DMS 273 (cell line): ENCODE results near the gene XKRX.

Experiments used
- DNase-seq: peaks from one replicate; lab custom pipeline; 2025; ENCODE audit not compliant: unreplicated experiment; lab: John Stamatoyannopoulos, UW

The XKRX gene

DNA sequence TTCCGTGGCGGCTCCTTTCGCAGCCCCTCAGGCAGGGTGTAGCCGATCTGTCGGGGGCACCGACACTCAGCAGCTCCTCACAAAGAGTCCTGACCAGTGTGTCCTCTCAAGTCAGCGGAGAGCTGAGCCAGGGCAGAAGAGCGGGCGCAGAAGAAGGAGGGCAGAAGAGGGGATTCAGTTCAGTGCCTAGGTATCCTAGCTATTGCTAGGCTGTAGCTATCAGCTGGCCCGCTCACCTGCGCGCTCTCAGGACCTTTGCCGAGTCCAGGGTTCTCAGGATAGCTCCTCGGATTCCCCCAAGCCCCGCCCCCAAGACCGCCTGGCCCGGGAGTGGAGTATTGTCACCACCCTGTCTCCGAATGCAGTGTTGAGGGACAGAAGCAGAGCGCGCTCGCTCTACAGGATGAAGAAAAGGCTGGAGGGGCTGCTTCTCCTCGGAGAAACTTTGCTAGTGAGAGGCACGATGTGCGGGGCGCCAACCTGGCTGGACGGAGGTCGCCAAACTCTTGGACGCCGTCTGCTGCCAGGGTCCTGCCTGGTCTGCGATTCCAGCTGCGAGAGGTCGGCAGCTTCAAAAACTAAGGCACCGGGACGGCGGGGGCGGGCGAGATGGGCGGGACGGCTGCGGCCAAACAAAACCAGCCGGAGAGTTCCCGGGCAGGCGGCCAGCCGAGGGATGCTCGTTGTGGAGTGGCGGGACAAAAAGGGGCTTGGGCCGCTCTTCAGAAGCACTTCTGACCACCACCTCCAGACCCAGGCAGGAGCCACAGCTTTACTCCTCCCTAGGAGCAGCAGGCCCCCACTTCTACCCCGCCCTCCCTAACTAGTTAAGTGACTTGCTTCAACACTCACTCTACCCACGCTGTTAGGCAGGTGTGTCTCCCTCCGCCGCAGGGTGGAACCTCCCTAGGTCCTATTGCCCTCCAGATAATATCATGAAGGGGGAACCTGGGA, at the start of gene XKRX:
XKRX (minus strand) TSS at position 258 of the 954 bp plus-strand sequence. CDS start 613 bp downstream, outside the sequence.
- peak; percentile 73 for DNase-seq

DNA sequence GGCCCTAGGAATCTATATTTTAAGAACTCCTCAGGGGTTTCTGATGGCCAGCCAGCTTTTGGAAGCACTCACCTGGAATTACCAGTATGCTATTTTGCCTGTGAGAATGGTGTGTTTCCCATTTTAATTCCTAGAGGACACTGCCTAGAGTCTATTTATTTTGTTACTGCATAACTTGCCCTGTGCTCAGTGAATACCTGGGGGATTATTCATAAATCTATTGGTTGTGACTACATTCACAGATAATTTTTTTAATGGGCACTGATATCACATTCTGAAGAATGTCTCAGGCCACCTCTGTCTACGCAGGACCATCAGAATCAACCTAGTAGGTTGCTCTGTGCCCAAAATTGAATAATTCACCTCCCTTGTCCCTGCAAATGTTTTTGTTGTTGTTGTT, 47.5 kb upstream of the XKRX start:
- DNase-seq, result no peak

DNA sequence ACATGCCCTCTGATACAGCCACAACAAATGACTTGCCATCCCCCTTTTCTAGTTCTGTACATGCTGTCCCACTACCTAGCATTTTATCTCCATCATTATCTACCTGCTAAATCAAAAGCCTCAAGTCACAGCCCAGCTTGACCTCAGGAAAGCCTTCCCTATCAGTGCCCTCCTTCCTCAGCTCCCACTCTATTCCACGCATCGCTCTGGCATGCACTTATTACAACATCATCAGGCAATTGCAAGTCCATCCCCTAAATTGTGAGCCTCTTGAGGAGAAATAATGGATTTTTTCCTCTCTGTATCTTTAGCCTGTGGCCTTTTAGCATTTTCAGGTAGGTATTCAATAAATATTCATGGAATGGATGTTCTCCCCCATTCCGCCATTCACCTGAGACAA, 46.5 kb upstream of the XKRX start:
- no peak for DNase-seq

DNA sequence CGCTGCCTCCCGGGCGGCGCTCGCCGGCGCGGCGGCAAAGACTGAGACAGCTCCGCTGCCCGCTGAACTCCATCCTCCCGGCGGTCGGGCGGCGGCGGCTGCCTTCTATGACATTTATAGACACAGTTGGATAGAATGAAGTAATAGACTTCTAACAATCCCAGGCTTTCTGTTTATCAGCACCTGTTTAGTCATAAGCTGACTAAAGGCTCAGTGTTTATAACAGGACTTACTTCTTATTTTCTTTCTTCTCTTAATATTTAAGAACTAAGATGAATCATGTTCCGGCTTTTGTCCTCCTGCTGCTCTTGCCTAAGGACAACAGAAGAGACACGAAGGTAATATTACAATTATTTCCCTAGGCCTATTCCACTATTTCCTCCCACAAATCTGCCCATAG, 44.7 kb upstream of the XKRX start:
- DNase-seq, result no peak

DNA sequence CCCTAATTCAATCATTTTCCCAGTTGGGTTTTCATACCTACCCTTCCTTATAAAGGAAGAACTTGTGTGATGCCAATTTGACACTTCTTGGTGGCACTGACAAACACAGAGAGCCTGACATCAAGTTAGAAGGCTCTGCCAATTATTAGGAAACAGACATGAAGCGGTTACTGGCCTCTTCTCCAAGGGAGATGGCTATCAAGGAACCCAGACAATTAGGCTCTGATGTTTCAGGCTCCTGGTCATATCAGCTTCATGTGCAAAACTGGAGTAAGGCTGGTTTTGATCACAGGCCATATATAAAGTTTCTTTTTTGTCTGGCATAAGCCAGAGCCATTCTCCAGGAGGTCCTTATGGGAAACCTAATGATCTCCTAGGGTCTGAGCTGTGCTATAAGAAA, 41.2 kb upstream of the XKRX start:
- DNase-seq, result no peak

DNA sequence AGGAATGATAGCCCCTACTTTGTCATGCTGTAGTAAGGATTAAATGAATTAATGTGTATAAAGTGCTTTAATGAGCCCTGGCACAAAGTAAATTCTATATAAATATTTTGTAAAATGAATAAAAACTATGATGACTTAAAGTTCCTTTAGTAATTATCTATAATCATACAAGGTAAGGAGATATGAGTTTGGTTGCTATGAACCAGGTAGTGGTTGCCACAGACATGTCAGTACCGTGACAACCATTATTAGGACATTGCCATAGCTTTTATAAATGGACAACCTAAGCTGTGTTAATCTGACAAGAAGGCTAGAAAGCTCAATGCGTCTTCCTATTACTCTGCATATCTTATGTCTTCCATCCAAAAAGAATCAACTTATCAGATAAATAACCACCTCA, 40.7 kb upstream of the XKRX start, which contains the start of gene ARL13A:
ARL13A (plus strand) TSS at position 301 of the 400 bp plus-strand sequence. CDS start 3,982 bp downstream, outside the sequence.
- DNase-seq, result no peak

DNA sequence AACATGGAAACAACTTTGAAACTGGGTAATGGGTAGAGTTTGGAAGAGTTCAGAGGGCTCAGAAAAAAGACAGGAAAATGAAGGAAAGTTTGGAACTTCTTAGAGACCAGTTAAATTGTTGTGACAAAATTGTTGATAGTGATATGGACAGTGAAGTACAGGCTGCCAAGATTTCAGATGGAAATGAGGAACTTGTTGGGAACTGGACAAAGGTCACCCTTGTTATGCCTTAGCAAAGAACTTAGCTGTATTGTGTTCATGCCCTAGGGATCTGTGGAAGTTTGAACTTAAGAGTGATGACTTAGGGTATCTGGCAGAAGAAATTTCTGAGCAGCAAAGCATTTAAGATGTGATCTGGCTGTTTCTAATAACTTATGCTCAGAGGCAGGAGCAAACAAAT, 35.6 kb upstream of the XKRX start:
- no peak for DNase-seq

DNA sequence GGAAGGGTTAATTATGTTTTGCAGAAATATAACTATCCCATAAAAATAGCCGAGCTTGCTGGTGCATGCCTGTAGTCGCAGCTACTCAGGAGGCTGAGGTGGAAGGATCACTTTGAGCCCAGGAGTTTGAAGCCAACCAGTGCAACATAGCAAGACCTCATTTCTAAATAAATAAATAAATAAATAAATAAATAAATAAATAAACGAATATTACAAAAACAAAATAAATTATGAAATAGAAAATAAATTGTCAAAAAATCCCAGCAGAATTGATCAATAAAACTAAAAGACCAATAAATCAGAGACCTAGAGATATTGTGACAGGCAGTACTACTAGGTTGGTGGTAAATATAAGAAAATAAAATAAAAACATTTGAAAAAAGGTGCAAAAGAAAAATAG, 34.1 kb upstream of the XKRX start:
- DNase-seq, result no peak

DNA sequence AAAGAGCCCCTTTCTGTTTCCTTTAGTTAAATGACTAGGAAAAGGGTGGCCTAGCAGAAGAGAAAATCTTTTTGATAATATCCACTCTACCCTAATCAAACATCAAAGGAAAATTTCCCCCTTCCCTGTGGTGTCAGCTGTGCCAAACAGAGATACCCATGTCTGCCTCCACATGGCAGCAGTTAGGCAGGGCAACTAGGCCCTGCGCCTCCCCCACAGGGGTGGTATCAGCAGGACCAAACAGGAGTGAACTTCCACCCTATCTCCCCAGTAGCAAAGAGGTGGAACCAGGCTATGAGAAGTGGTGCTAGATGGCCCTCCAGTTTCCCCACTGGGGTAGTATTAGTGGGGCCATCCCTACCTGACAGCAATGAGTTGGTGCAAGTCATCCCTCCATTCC, 19.8 kb upstream of the XKRX start:
- peak; percentile 9 for DNase-seq

DNA sequence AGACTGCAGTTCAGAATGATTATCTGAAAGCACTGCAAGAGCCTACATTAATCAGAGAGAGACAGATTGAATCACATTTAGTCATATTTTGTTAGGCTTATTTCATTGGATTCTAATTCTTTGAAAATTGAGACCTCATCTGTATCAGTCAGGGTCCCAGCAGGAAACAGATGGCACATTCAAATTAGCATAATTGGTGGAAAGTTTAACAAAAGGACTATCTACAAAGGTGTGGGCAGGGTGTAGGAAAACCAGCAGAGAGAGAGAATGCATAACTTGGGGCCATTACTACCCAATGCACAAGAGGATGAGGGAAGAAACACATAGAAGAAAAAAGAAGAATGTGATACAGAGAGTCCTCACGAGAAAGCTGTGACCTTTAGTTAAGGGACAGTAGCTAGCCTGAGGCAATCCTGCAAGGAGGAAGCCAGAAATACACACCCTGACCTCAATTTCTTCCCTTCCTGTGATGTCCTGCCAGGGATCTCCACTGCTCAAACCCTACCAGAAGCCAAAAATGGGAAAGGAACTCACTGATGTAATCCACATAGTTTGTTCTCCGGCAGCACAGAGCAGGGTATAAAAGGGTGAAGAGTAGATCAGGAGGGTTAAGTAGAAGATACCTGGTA, 17.7 kb upstream of the XKRX start:
- peak; percentile 55 for DNase-seq

DNA sequence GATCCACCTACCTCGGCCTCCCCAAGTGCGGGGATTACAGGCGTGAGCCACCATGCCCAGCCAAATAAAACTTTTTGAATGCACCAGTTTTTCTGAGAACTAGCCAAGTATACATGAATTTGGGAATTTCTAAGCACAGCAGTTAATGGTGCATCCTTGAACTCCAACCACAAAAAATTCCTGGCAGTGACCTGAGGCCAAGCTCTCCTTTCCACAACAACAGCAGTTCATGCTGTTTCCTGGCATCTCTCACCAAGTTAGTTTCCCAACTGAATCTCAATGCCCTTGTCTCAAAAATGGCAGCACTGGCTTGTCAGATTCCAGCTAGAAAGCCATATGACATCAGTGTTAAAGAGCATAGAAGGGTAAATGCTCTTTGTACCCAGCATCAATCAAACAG, 15.9 kb upstream of the XKRX start:
- no peak for DNase-seq

DNA sequence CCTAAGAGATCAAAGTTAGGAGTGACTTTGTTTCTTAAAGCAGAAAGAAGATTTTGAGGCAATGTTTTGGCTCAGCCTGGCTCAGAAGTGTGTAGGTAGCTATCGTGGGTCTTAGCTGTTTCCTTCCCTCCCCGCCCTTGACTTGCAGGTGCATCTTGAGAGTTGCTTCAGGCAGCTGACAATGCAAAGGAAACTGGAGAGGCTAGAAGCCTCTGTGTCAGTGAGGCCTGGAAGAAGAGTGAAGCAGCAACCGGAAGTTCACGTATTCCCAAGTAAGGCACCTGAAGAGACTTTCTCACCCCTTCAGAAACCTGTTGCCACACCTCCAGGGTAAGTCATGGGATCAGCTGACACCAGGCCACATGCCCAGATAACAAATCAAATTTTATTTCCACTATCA, 10.6 kb upstream of the XKRX start:
- no peak for DNase-seq

DNA sequence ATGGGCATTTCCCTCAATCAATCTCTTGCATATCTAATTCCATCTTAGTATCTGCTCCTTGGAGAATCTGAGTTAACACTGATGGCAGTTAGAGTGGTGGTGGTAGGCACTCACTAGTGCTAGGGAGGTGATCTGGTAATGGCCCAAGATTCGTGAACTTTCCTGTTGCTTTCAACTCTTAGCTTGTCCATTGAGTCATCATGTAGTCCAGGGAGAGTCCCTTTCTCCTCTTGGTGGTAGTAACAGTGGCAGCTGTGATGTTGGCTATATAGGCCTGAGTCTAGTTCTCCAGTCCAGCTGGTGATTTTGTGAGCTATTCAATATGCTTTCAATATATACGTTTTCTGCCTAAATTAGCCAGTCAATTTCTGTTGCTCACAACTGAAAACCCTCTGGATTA, 7.0 kb upstream of the XKRX start:
- DNase-seq, result no peak

DNA sequence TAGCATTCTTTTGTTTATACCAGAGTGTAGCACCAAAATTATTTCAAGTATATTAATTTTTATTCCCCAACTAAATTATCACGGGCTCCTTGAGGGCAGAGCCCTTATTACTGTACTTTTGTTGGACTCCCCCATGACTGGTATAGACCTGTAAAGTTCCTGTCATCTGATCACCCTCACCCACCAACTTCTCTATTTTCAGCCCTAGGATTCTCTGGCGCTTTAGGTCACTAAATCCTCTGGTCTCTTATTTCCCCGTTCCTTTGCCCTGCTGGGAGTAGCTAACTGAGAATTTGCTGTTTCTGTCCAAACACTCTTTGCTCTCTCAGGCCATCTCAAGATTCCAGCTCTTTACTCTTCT, 3.2 kb upstream of the XKRX start:
- DNase-seq, result no peak

DNA sequence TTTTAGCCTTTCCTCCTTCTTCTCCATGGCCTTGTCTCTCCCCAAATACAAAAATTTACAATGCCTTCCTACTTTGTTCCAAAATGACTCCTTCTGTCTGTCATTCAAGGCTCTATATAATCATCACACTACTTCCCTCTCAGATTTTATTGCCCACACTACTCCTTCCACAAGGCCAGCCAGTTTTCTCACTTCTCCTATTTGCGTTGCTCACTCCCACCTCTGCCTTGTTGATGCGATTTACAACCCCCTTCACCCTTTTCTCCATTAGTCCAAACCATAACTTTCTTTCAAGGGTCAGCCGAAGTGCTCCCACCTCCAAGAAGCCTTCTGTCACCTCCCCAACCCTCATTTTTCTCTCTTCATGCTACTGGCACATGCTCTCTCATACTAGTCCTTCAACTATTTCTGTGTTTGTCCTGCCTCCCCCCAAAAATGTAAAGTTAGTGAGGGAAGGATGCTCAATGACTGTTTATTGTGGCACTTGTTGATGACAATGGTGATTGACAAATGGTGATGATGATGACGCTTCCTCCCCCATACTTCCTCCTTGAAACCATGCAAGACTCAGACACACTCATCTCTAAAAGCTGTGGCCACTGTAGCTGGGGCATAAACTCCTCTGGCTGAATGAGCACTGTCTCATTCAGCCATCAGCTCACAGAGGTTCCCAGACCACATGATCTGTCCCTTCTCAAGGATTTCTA, 2.7 kb upstream of the XKRX start:
- DNase-seq, result no peak

DNA sequence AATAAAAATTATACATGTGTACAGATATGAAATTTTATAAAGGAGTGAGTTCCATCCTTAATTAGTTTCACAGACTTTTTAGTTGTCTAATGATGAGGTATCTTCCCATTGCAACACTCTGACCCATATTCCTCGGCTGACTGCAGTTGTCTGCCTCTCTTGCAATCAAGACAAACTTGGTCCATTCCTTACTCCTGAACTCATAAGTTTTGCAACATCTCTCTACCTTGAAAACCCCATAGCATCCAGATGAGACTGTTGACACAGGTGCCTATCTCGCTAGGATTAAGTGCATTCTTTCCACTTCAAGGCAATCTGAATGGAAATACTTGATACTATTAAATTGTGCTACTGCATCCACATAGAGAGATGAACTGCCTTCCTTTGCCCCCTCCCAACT, 2.3 kb downstream of the XKRX start:
- no peak for DNase-seq

DNA sequence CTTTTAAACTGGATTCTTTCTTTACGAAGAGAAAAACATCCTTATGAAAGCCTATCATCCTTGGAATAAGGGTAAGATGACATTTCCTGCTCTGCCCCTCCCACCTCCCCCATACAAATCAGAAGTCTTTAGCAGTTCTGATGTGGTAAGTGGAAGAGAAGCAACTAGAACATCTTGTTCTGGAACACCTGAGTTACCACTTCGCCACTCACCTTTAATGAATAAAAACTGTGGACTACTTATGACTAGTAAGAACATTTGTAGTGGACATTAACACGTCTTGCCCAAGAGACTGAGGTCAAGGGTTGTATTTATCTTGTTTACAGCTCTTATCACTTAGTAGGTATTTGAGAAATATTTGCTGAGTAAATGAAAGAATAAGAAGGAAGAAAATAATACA, 4.3 kb downstream of the XKRX start:
- no peak for DNase-seq

DNA sequence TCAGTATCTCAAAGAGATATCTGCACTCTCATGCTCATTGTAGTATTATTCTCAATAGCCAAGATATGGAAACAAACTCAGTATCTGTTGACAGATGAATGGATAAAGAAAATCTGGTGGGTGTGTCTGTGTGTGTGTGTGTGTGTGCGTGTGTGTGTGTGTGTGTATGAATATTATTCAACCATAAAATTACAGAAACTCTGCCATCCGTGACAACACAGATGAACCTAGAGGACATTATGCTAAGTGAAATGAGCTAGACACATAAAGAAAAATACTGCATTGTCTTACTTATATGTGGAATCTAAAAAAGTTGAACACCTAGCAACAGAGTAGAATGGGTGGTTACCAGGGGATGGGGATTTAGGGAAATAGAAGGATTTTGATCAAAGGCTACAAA, 13.2 kb downstream of the XKRX start:
- DNase-seq, result no peak

DNA sequence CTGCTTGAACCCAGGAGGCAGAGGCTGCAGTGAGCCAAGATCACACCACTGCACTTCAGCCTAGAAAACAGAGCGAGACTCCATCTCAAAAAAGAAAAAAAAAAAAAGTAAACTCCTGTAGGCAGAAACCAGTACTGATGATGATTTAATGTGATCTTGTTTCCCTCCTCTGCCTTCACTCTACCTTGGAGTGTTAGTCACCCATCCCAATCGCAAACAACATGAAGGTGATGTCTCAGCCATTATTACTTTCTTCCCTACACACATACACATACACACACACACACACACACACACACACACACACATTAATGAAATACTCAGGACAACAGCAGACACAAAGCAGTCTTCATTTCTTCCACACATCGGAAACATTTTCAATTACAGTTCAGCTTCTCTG, 15.6 kb downstream of the XKRX start:
- DNase-seq, result no peak

DNA sequence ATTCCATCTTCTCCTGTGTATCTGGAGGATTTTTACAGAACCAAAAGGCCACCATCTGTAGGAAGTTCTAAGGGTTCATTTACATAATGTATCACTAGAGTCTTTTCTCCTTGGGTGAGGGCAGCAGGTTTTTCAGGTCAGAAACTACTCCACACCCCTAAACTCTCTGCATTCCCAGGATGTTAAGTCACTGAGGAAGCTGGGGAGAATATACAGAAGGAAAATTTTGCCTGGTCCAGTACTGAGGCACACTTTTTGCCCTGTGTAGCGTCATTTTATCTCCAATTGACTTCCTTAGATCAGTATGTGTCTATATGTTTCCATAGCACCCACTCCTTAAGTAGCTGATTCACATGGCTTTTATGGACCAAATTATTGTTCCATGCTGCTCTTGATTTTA, 17.0 kb downstream of the XKRX start:
- no peak for DNase-seq

DNA sequence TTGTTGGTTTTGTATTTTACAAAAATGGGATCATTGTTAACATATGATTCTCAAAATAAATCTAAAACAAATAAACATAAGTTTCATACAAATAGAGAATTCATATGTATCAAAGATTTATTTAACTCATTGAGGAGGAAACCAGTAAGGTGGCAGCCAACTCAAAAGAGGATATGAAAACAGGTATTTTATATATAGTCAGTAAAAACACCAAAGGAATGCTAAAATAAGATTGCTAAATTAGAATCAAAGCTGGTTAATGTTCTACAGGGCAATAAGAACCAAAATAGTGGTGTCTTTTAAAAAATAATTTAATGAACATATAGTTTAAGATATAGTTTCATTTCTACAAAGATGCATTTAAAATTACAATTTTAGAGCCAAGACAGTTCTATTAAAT, 23.1 kb downstream of the XKRX start:
- no peak for DNase-seq

DNA sequence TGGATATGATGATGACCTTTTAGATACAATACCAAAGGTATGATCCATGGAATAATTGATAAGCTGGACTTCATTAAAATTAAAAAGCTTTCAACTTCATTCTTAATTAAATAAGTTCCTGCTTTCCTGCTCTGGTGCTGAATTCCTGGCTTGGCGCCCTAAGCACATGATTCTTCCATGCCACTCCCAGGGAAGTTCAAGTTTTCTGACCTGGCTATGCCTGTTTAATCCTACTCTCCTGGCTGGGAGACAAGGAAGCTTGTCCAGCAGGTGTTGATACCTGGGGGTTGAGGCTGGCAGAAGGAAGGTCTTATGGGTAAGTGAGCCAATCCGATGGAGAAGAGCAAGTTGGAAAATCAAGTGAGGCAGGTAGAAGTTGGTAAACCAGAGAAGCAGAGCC, 24.3 kb downstream of the XKRX start:
- DNase-seq, result no peak
